Stimulated activated naive CD4-positive, alpha-beta T cell treated with Interleukin-2 at 50 U/mL for 16 hours (primary cell): ENCODE data around the gene ADCY3.
"Not testable (repeated sequence)": the region's sequence is repeated elsewhere in the genome, so short reads cannot be mapped to it uniquely, and the experiment has no call there.

Experiments used
- DNase-seq: peaks from one replicate; lab custom pipeline; 2025; lab: John Stamatoyannopoulos, UW

ADCY3 gene

GRCh38 chr2:24844023-24844685 is 75.9 kb downstream of the ADCY3 start:
- no peak for DNase-seq

GRCh38 chr2:24843330-24843860 is 76.6 kb downstream of the ADCY3 start:
- no peak for DNase-seq

GRCh38 chr2:24842081-24843050 is 77.7 kb downstream of the ADCY3 start:
- DNase-seq: no peak

GRCh38 chr2:24840962-24841945 is 78.8 kb downstream of the ADCY3 start:
- no peak for DNase-seq

- no peak for DNase-seq
Measured at GRCh38 chr2:24840164-24840869, 79.7 kb downstream of the ADCY3 start.

- DNase-seq: no peak
Measured at GRCh38 chr2:24839729-24840128, 80.3 kb downstream of the ADCY3 start.

GRCh38 chr2:24838541-24838940 is 81.5 kb downstream of the ADCY3 start:
- no peak for DNase-seq

- DNase-seq: no peak
Measured at GRCh38 chr2:24837996-24838513, 82.0 kb downstream of the ADCY3 start.

GRCh38 chr2:24836706-24837105 is 83.3 kb downstream of the ADCY3 start:
- no peak for DNase-seq

GRCh38 chr2:24836206-24836605 is 83.8 kb downstream of the ADCY3 start:
- DNase-seq: no peak

- DNase-seq: not testable (repeated sequence)
Measured at GRCh38 chr2:24835411-24835810, 84.6 kb downstream of the ADCY3 start.

GRCh38 chr2:24834733-24835395 is 85.2 kb downstream of the ADCY3 start:
- DNase-seq: no peak

- DNase-seq: no peak
Measured at GRCh38 chr2:24833821-24834732, 86.0 kb downstream of the ADCY3 start.

- DNase-seq: no peak
Measured at GRCh38 chr2:24832931-24833701, 86.9 kb downstream of the ADCY3 start.

GRCh38 chr2:24832521-24832920 is 87.5 kb downstream of the ADCY3 start:
- DNase-seq: no peak

GRCh38 chr2:24832073-24832461 is 88.0 kb downstream of the ADCY3 start:
- no peak for DNase-seq

- DNase-seq: no peak
Measured at GRCh38 chr2:24831221-24832072, 88.6 kb downstream of the ADCY3 start.
